Middle frontal gyrus (tissue), 1 donor: ENCODE results near the gene PCDHGA1.
A peak's percentile ranks its signal among the peaks of the same experiment; 100 is the strongest.

ENCODE experiments used
- DNase-seq: peaks from one replicate; pipeline ENCODE4 v3.0.0-alpha.2; 2015; ENCODE audit warnings: low spot score; ENCODE audit errors: extremely low spot score

Gene PCDHGA1

GRCh38 chr5:141439411-141440141 lies 109.3 kb downstream of the PCDHGA1 start:
- no peak for DNase-seq

GRCh38 chr5:141440341-141440740 lies 110.0 kb downstream of the PCDHGA1 start:
- DNase-seq, result no peak

- no peak for DNase-seq
These were observed 111.4 kb downstream of the PCDHGA1 start for GRCh38 chr5:141441571-141442170.

GRCh38 chr5:141465351-141465750 lies 135.0 kb downstream of the PCDHGA1 start:
- DNase-seq, result no peak

- DNase-seq, result peak; percentile 87
These were observed 145.4 kb downstream of the PCDHGA1 start, which contains the start of gene PCDHGC3 for GRCh38 chr5:141475625-141476131. Gene PCDHGC3 (plus strand): TSS chr5:141475966. CDS start chr5:141476117, 151 bp downstream.

- DNase-seq, result no peak
These were observed 146.0 kb downstream of the PCDHGA1 start for GRCh38 chr5:141476132-141476911.

- no peak for DNase-seq
These were observed 146.8 kb downstream of the PCDHGA1 start for GRCh38 chr5:141477044-141477575.

GRCh38 chr5:141477815-141478214 lies 147.5 kb downstream of the PCDHGA1 start:
- DNase-seq, result no peak

- no peak for DNase-seq
These were observed 148.1 kb downstream of the PCDHGA1 start for GRCh38 chr5:141478321-141478945.

- DNase-seq, result no peak
These were observed 149.5 kb downstream of the PCDHGA1 start for GRCh38 chr5:141479776-141480175.

GRCh38 chr5:141483902-141484301 lies 153.6 kb downstream of the PCDHGA1 start:
- no peak for DNase-seq

- DNase-seq, result no peak
These were observed 154.0 kb downstream of the PCDHGA1 start for GRCh38 chr5:141484310-141484640.

GRCh38 chr5:141484641-141485311 lies 154.5 kb downstream of the PCDHGA1 start, which contains the start of gene PCDHGC4:
Gene PCDHGC4 (plus strand): TSS chr5:141485030. CDS start chr5:141485174, 144 bp downstream.
- DNase-seq, result peak; percentile 68

- no peak for DNase-seq
These were observed 155.2 kb downstream of the PCDHGA1 start for GRCh38 chr5:141485321-141486055.

- no peak for DNase-seq
These were observed 155.8 kb downstream of the PCDHGA1 start for GRCh38 chr5:141486091-141486490.

GRCh38 chr5:141487131-141487530 lies 156.8 kb downstream of the PCDHGA1 start:
- no peak for DNase-seq

GRCh38 chr5:141488591-141489561 lies 158.6 kb downstream of the PCDHGA1 start, which contains the start of gene PCDHGC5:
Gene PCDHGC5 (plus strand): TSS chr5:141489081. CDS start chr5:141489241, 160 bp downstream.
- peak; percentile 63 for DNase-seq

GRCh38 chr5:141489841-141490240 lies 159.5 kb downstream of the PCDHGA1 start:
- DNase-seq, result no peak

GRCh38 chr5:141490271-141490670 lies 160.0 kb downstream of the PCDHGA1 start:
- DNase-seq, result no peak
